Suprapubic skin (tissue), 4 donors: ENCODE data around the gene LDAH. TPM values are rescaled to one million over a fixed set of nuclear protein-coding genes. Genes with fewer than 3 reads are reported as not detected.
"Not testable (repeated sequence)": the region's sequence is repeated elsewhere in the genome, so short reads cannot be mapped to it uniquely, and the experiment has no call there.

Experiments
- DNase-seq, 2 donors: peaks; one replicate each; pipeline ENCODE4 v3.0.0-alpha.2; 2019; ENCODE audit warnings: low spot score in 2 of 2
- H3K27ac ChIP-seq: fragments of 200-600 bp; sonication (generic); one replicate; pipeline ENCODE4 v1.5.1; 2019
- H3K27me3 ChIP-seq: fragments of 200-600 bp; sonication (generic); one replicate; pipeline ENCODE4 v1.5.1; 2019
- H3K36me3 ChIP-seq: fragments of 200-600 bp; sonication (generic); one replicate; pipeline ENCODE4 v1.5.1; 2019
- H3K4me1 ChIP-seq: fragments of 200-600 bp; sonication (generic); one replicate; pipeline ENCODE4 v1.5.1; 2019
- H3K4me3 ChIP-seq: fragments of 200-600 bp; sonication (generic); one replicate; pipeline ENCODE4 v1.5.1; 2019; ENCODE audit warnings: mild to moderate bottlenecking
- H3K9me3 ChIP-seq: fragments of 200-600 bp; sonication (generic); one replicate; pipeline ENCODE4 v1.5.1; 2019
- CTCF ChIP-seq, 2 donors: fragments of 200-600 bp in 1 of 2; fragments of 450-650 bp in 1 of 2; sonication (generic) in 1 of 2; IDR thresholded peaks; one replicate each; pipeline ENCODE4 v1.5.1; 2016 to 2019; ENCODE audit warnings: antibody characterized with exemption in 2 of 2, mild to moderate bottlenecking in 1 of 2, moderate library complexity in 1 of 2
- EP300 ChIP-seq: sonication (generic); formaldehyde crosslinking; IDR thresholded peaks from one replicate; pipeline ENCODE4 v1.6.1; 2017; ENCODE audit warnings: antibody characterized with exemption
- POLR2A ChIP-seq, 2 donors: fragments of 450-650 bp; IDR thresholded peaks; one replicate each; pipeline ENCODE4 v1.6.1; 2017; ENCODE audit warnings: antibody characterized with exemption in 2 of 2, mild to moderate bottlenecking in 2 of 2, moderate library complexity in 2 of 2
- POLR2AphosphoS5 ChIP-seq, 3 donors: sonication (generic); formaldehyde crosslinking; IDR thresholded peaks; one replicate each; pipeline ENCODE4 v1.6.1; 2017; ENCODE audit warnings: antibody characterized with exemption in 3 of 3
- WGBS: methylation state at CpG from one replicate; pipeline ENCODE4 v1.1.5; 2018; 5-methylcytosine and 5-hydroxymethylcytosine counted together
- total RNA-seq, 4 donors: library from RNA; depleted of rRNA; stranded (reverse); fragments of >200 nt; gene quantifications; one replicate each; pipeline ENCODE4 v1.1.0, GENCODE V29; 2016

Gene LDAH
- total RNA-seq, 4 donors from 2014 or later, result 9.0 to 15.5 (median 10.4) TPM

- not testable (repeated sequence) for H3K36me3 ChIP-seq, H3K4me3 ChIP-seq, H3K27ac ChIP-seq, H3K27me3 ChIP-seq, H3K4me1 ChIP-seq, DNase-seq, H3K9me3 ChIP-seq
- WGBS, result 89% methylated on average over 5 of the region's 7 CpGs
Measured at GRCh38 chr2:20711641-20712040, 111.3 kb downstream of the LDAH start.

- Histone ChIP-seq H3K9me3 (no peaks in the 10 kb centered on the region), H3K4me1 (no peaks in the 10 kb centered on the region), H3K36me3 (no peaks in the 10 kb centered on the region), H3K27me3 (no peaks in the 10 kb centered on the region), H3K4me3 (no peak overlapping the region), H3K27ac (no peak overlapping the region)
- no peak for DNase-seq
- WGBS, result 94% methylated on average over 4 of the region's 4 CpGs
- TF ChIP-seq CTCF (IDR thresholded peaks at IDR 0.05), result no peak
- no peak for TF ChIP-seq POLR2AphosphoS5 (IDR thresholded peaks at IDR 0.05)
- TF ChIP-seq POLR2A (IDR thresholded peaks at IDR 0.05), result no peak
- TF ChIP-seq EP300, result no peak
Measured at GRCh38 chr2:20707601-20708000, 115.3 kb downstream of the LDAH start.

- no peaks in the 10 kb centered on the region for H3K27me3 ChIP-seq
- no peaks in the 10 kb centered on the region for H3K4me1 ChIP-seq
- no peaks in the 10 kb centered on the region for H3K36me3 ChIP-seq
- no peak overlapping the region for H3K27ac ChIP-seq
- H3K4me3 ChIP-seq, result no peak overlapping the region
- no peak for DNase-seq
- TF ChIP-seq POLR2A (IDR thresholded peaks at IDR 0.05) (no peak), EP300 (no peak), CTCF (IDR thresholded peaks at IDR 0.05) (no peak), POLR2AphosphoS5 (IDR thresholded peaks at IDR 0.05) (no peak)
- no peaks in the 10 kb centered on the region for H3K9me3 ChIP-seq
- 98% methylated on average over 3 of the region's 3 CpGs for WGBS
Measured at GRCh38 chr2:20706786-20707185, 116.1 kb downstream of the LDAH start.

DNA sequence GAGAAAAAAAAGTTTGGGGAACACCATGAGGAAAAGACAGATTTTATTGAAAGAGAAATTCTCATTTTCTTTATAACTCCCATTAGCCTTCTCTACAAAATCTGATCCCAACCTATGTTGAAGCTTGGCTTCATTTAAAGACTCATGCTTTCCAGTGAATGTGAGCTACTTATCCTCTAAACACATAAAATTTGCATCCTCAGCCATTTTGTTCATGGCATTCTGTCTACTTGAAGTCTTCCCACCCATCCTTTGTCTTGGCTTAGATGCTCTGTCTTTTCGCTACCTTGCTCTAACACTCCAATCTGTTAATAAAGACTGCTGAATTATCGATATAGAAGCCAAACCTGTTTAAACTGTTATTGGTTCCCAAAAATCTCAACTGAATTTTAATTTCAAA, 116.7 kb downstream of the LDAH start:
- H3K27me3 ChIP-seq, result no peaks in the 10 kb centered on the region
- no peak overlapping the region for H3K4me3 ChIP-seq
- no peaks in the 10 kb centered on the region for H3K4me1 ChIP-seq
- H3K9me3 ChIP-seq, result no peaks in the 10 kb centered on the region
- no peak overlapping the region for H3K27ac ChIP-seq
- no peaks in the 10 kb centered on the region for H3K36me3 ChIP-seq
- 100% methylated on average over 2 of the region's 2 CpGs for WGBS
- no peak for TF ChIP-seq EP300
- TF ChIP-seq CTCF (IDR thresholded peaks at IDR 0.05), result no peak
- no peak for DNase-seq

DNA sequence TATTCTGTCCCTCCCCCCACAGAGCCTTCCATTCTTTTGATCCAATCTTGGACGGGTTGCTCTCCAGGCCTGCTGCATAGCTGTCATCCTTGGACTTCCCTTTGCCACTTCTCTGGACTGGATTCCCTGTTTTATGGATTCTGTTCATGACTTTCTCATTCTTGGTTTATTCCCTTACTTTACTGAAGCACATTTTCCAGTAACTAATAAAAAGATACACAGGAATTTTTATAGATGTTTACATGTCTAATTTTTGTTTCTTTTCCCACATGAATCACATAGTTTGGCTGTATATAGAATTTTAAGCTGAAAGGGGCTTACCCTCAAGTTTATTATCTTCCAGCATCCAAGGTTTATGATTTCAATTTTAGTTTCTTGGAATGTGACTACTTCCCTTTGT, 118.0 kb downstream of the LDAH start:
- no peak for TF ChIP-seq EP300
- no peak for TF ChIP-seq CTCF (IDR thresholded peaks at IDR 0.05)
- no peak for TF ChIP-seq POLR2AphosphoS5 (IDR thresholded peaks at IDR 0.05)
- TF ChIP-seq POLR2A (IDR thresholded peaks at IDR 0.05), result no peak
- WGBS, result 72% methylated on average over 1 of the region's 1 CpG
- no peak overlapping the region for H3K27ac ChIP-seq
- H3K36me3 ChIP-seq, result no peaks in the 10 kb centered on the region
- H3K4me1 ChIP-seq, result no peaks in the 10 kb centered on the region
- DNase-seq, result no peak
- no peak overlapping the region for H3K4me3 ChIP-seq
- H3K27me3 ChIP-seq, result no peaks in the 10 kb centered on the region
- no peaks in the 10 kb centered on the region for H3K9me3 ChIP-seq

DNA sequence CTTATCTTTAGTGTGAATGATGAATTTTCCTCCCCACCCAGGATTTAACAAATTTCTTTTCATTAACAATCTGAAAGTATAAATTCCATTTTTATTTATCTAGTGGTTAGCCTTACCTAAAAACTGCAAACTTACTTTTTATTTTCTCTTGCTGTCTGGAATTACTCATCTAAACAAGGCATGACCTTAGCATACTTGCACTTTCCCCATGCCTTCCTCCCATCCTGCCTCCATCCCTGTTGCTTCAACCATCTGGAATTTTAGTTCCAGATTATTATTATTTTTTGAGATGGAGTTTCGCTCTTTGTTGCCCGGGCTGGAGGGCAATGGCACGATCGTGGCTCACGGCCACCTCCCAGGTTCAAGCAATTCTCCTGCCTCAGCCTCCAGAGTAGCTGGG, 120.3 kb downstream of the LDAH start:
- Histone ChIP-seq H3K4me3 (no peak overlapping the region), H3K4me1 (no peaks in the 10 kb centered on the region), H3K27me3 (no peaks in the 10 kb centered on the region), H3K27ac (no peak overlapping the region), H3K9me3 (no peaks in the 10 kb centered on the region), H3K36me3 (no peaks in the 10 kb centered on the region)
- no peak for DNase-seq
- 100% methylated on average over 5 of the region's 5 CpGs for WGBS
- TF ChIP-seq POLR2AphosphoS5 (IDR thresholded peaks at IDR 0.05) (no peak), POLR2A (IDR thresholded peaks at IDR 0.05) (no peak), CTCF (IDR thresholded peaks at IDR 0.05) (no peak), EP300 (no peak)
